Endothelial cell of umbilical vein (primary cell): ENCODE results near the gene DLGAP1. TPM values are rescaled to one million over a fixed set of nuclear protein-coding genes. Genes with fewer than 3 reads are reported as not detected.

Experiments
- BruUV-seq: library from RNA; stranded (reverse); fragments of 400-500 nt; replicated peaks from 2 replicates; lab custom pipeline; 2021; lab: Mats Ljungman, UMichigan
- CTCF ChIA-PET: fragments of 300-600, 350-600 bp; sonication (Branson Sonifier 250); formaldehyde crosslinking; loops from one replicate; lab custom pipeline; 2021; ENCODE audit warnings: antibody characterized with exemption, inconsistent platforms; lab: Charles Lee
- POLR2A ChIA-PET: fragments of 300-600, 350-600 bp; sonication (Branson Sonifier 250); formaldehyde crosslinking; loops from one replicate; lab custom pipeline; 2021; ENCODE audit warnings: antibody characterized with exemption, inconsistent platforms; lab: Charles Lee
- DNase-seq: peaks from one replicate; pipeline ENCODE4 v3.0.0-alpha.2; 2011; ENCODE audit warnings: low read depth, low spot score
- FAIRE-seq: peaks from 2 replicates; lab custom pipeline; 2011; peaks lifted over from hg19 to GRCh38; lab: Jason Lieb, UNC
- H2AFZ ChIP-seq: 2 replicates; pipeline ENCODE4 v1.6.0; 2012; ENCODE audit warnings: low read depth, low read length, control low read depth, inconsistent platforms
- H3K27ac ChIP-seq: 2 replicates; pipeline ENCODE4 v1.5.1; 2011; ENCODE audit warnings: low read depth, mild to moderate bottlenecking, control low read depth, low read length, moderate library complexity; ENCODE audit not compliant: insufficient read depth
- H3K27me3 ChIP-seq, 2 experiments: 2 replicates each; pipeline versions ENCODE4 v1.6.0 to v1.6.1; 2011; ENCODE audit warnings: low read length in 2 of 2, mixed read lengths in 1 of 2; ENCODE audit not compliant: control insufficient read depth in 2 of 2, insufficient read depth in 2 of 2
- H3K36me3 ChIP-seq, 2 experiments: 2 replicates in 1 of 2; 3 replicates in 1 of 2; pipeline ENCODE4 v1.5.1; 2011; ENCODE audit warnings: low read length in 2 of 2, mild to moderate bottlenecking in 1 of 2, moderate library complexity in 1 of 2; ENCODE audit not compliant: control insufficient read depth in 2 of 2, insufficient read depth in 2 of 2; ENCODE audit errors: extremely low read depth in 1 of 2
- H3K4me1 ChIP-seq: 3 replicates; pipeline ENCODE4 v1.5.1; 2011; ENCODE audit warnings: mild to moderate bottlenecking, low read length; ENCODE audit not compliant: control insufficient read depth, insufficient read depth; ENCODE audit errors: extremely low read depth
- H3K4me2 ChIP-seq: 2 replicates; pipeline ENCODE4 v1.6.1; 2011; ENCODE audit warnings: low read length, control low read depth, mixed read lengths; ENCODE audit not compliant: insufficient read depth
- H3K4me3 ChIP-seq, 3 experiments: fragments of 200-600 bp in 1 of 3; sonication (generic), shearing (Covaris generic) in 1 of 3; replicated peaks in 1 of 3; 2 replicates each; pipeline ENCODE4 v1.5.1; 2011 to 2016; ENCODE audit warnings: control low read depth in 3 of 3, low read length in 3 of 3, mild to moderate bottlenecking in 2 of 3, inconsistent platforms in 1 of 3, low read depth in 1 of 3, moderate library complexity in 1 of 3; ENCODE audit not compliant: insufficient read depth in 1 of 3
- H3K79me2 ChIP-seq: 2 replicates; pipeline ENCODE4 v1.6.0; 2012; ENCODE audit warnings: low read length, inconsistent platforms; ENCODE audit not compliant: control insufficient read depth, insufficient read depth
- H3K9ac ChIP-seq: replicated peaks from 2 replicates; pipeline ENCODE3; 2011; ENCODE audit warnings: low read length, control low read depth; ENCODE audit not compliant: insufficient read depth; ENCODE audit errors: extremely low read depth
- H3K9me1 ChIP-seq: replicated peaks from 3 replicates; pipeline ENCODE4 v1.6.0; 2011; ENCODE audit warnings: mild to moderate bottlenecking, low read length; ENCODE audit not compliant: control insufficient read depth, insufficient read depth; ENCODE audit errors: extremely low read depth
- H3K9me3 ChIP-seq: replicated peaks from 2 replicates; pipeline ENCODE4 v1.5.1; 2012; ENCODE audit warnings: low read length, inconsistent platforms; ENCODE audit not compliant: control insufficient read depth, insufficient read depth
- H4K20me1 ChIP-seq: replicated peaks from 2 replicates; pipeline ENCODE3; 2011; ENCODE audit warnings: mild to moderate bottlenecking, low read length; ENCODE audit not compliant: control insufficient read depth, insufficient read depth; ENCODE audit errors: extremely low read depth
- CTCF ChIP-seq, 2 donors: IDR thresholded peaks; 1 replicate in 1 of 2; 2 replicates in 1 of 2; pipeline ENCODE4 v1.5.1; 2011; ENCODE audit warnings: low read length in 2 of 2, mild to moderate bottlenecking in 2 of 2, moderate library complexity in 2 of 2, control low read depth in 1 of 2, inconsistent platforms in 1 of 2, low read depth in 1 of 2; ENCODE audit not compliant: insufficient read depth in 1 of 2; ENCODE audit errors: extremely low read depth in 1 of 2
- EZH2 ChIP-seq: IDR thresholded peaks from 2 replicates; pipeline ENCODE4 v1.6.1; 2012; ENCODE audit warnings: borderline replicate concordance, low read depth, mild to moderate bottlenecking, moderate library complexity, low read length, inconsistent platforms; ENCODE audit not compliant: severe bottlenecking
- FOS ChIP-seq: IDR thresholded peaks from 2 replicates; pipeline ENCODE4 v1.6.1; 2011; ENCODE audit warnings: mild to moderate bottlenecking, low read length, moderate library complexity, borderline replicate concordance; ENCODE audit not compliant: insufficient read depth
- GATA2 ChIP-seq: IDR thresholded peaks from 2 replicates; pipeline ENCODE4 v1.7.0; 2011; ENCODE audit warnings: low read depth, mild to moderate bottlenecking, moderate library complexity, mixed read lengths, low read length; ENCODE audit not compliant: insufficient read length, insufficient read depth
- JUN ChIP-seq: IDR thresholded peaks from 2 replicates; pipeline ENCODE4 v1.6.1; 2011; ENCODE audit warnings: borderline replicate concordance, low read depth; ENCODE audit not compliant: insufficient read length, insufficient read depth
- MAX ChIP-seq: IDR thresholded peaks from 2 replicates; pipeline ENCODE4 v1.6.1; 2011; ENCODE audit not compliant: insufficient read depth, insufficient read length
- MYC ChIP-seq: IDR thresholded peaks from one replicate; pipeline ENCODE4 v1.6.1; 2011; ENCODE audit warnings: mild to moderate bottlenecking, low read depth, low read length
- POLR2A ChIP-seq: IDR thresholded peaks from 2 replicates; pipeline ENCODE4 v1.6.1; 2012; ENCODE audit warnings: low read depth, mild to moderate bottlenecking, control low read depth, low read length
- POLR2AphosphoS5 ChIP-seq: IDR thresholded peaks from 2 replicates; pipeline ENCODE4 v1.6.1; 2012; ENCODE audit warnings: low read depth, mild to moderate bottlenecking, control low read depth, low read length, moderate library complexity; ENCODE audit not compliant: insufficient read depth
- dilution Hi-C: fragments of 300-500 bp; cut with MboI; formaldehyde crosslinking; loops from one replicate; pipeline ENCODE4 v1.15.0; 2019; ENCODE audit warnings: low sequenced_read_pairs; ENCODE audit not compliant: extremely low pct_ligation_motif_present
- intact Hi-C: fragments of 100-400 bp; cut with micrococcal nuclease; formaldehyde crosslinking; loops from one replicate; pipeline ENCODE4 v1.10.0; 2022
- polyA plus RNA-seq, 4 experiments: library from polyadenylated mRNA; depleted of rRNA in 3 of 4; stranded (reverse) in 3 of 4; unstranded in 1 of 4; fragments of >200 nt; gene quantifications; 2 replicates each; pipeline versions ENCODE4 v1.2.1 to v1.2.3, GENCODE V29; 2011 to 2012; ENCODE audit warnings: missing spikeins in 1 of 4
- total RNA-seq: library from RNA; stranded (reverse); gene quantifications from 2 replicates; pipeline ENCODE4 v1.2.3, GENCODE V29; 2021

DLGAP1 gene
- total and polyA plus RNA-seq, 2 donors (not counting 3 experiments of a cell fraction or from before 2014, with no cell fraction given) = 0.04 TPM; not detected in 1

GRCh38 chr18:3631887-3632286 is 823.2 kb downstream of the DLGAP1 start:
- Histone ChIP-seq H4K20me1 (no peaks in the 10 kb centered on the region), H3K9ac (no peak overlapping the region), H3K27me3 (no peaks in the 10 kb centered on the region), H3K79me2 (no peaks in the 10 kb centered on the region), H3K36me3 (no peaks in the 10 kb centered on the region), H3K9me3 (no peaks in the 10 kb centered on the region), H3K4me1 (no peaks in the 10 kb centered on the region), H3K4me2 (no peak overlapping the region), H3K4me3 (no peak overlapping the region), H2AFZ (no peak overlapping the region), H3K27ac (no peak overlapping the region), H3K9me1 (no peaks in the 10 kb centered on the region)
- DNase-seq = no peak
- CTCF ChIA-PET = interaction anchor here (1.8 kb wide), 1 partner anchor 46 kb away, joined by 6 read pairs; no protein-coding TSS in a partner anchor
- FAIRE-seq = no peak
- BruUV-seq = no TSS peak
- intact Hi-C loops = no loop called here
- dilution Hi-C loops = no loop called here
- no peak for TF ChIP-seq POLR2A
- no peak for TF ChIP-seq POLR2AphosphoS5
- no peak for TF ChIP-seq MYC
- no peak for TF ChIP-seq FOS
- no peak for TF ChIP-seq JUN
- TF ChIP-seq EZH2 = no peak
- no peak for TF ChIP-seq CTCF (IDR thresholded peaks at IDR 0.05; ENCODE audit: extremely low read depth in 1 of 2, insufficient read depth in 1 of 2, low read depth in 1 of 2, low read length in 2 of 2)
- no peak for TF ChIP-seq GATA2
- TF ChIP-seq MAX = no peak
- POLR2A ChIA-PET = no interaction called here
